ENCODE data around the gene NUDT15.
"Not testable (repeated sequence)": the region's sequence is repeated elsewhere in the genome, so short reads cannot be mapped to it uniquely, and the experiment has no call there.

NUDT15 gene

GRCh38 chr13:48043789-48044503, 6.4 kb downstream of the NUDT15 start:
- no peak for DNase-seq

GRCh38 chr13:48050550-48050949, 13.0 kb downstream of the NUDT15 start:
- DNase-seq: no peak

- DNase-seq: no peak
Measured at GRCh38 chr13:48054601-48055000, 17.1 kb downstream of the NUDT15 start.

GRCh38 chr13:48055712-48056111, 18.2 kb downstream of the NUDT15 start:
- DNase-seq: no peak

GRCh38 chr13:48058536-48058935, 21.0 kb downstream of the NUDT15 start:
- DNase-seq: not testable (repeated sequence)

GRCh38 chr13:48059951-48060350, 22.4 kb downstream of the NUDT15 start:
- DNase-seq: not testable (repeated sequence)

- DNase-seq: no peak
Measured at GRCh38 chr13:48066310-48066989, 28.9 kb downstream of the NUDT15 start.

- DNase-seq: no peak
Measured at GRCh38 chr13:48068036-48068435, 30.5 kb downstream of the NUDT15 start.

- DNase-seq: no peak
Measured at GRCh38 chr13:48068952-48069351, 31.4 kb downstream of the NUDT15 start.

GRCh38 chr13:48069573-48069972, 32.0 kb downstream of the NUDT15 start:
- no peak for DNase-seq

- no peak for DNase-seq
Measured at GRCh38 chr13:48070942-48071341, 33.4 kb downstream of the NUDT15 start.

GRCh38 chr13:48072304-48072703, 34.8 kb downstream of the NUDT15 start:
- DNase-seq: no peak

- DNase-seq: no peak
Measured at GRCh38 chr13:48072787-48073186, 35.3 kb downstream of the NUDT15 start.

- no peak for DNase-seq
Measured at GRCh38 chr13:48074006-48074405, 36.5 kb downstream of the NUDT15 start.

- no peak for DNase-seq
Measured at GRCh38 chr13:48078251-48078656, 40.7 kb downstream of the NUDT15 start.

- DNase-seq: no peak
Measured at GRCh38 chr13:48081739-48082138, 44.2 kb downstream of the NUDT15 start.

- DNase-seq: no peak
Measured at GRCh38 chr13:48086272-48086671, 48.7 kb downstream of the NUDT15 start.

GRCh38 chr13:48093588-48093987, 56.1 kb downstream of the NUDT15 start:
- DNase-seq: no peak

GRCh38 chr13:48094404-48094780, 56.9 kb downstream of the NUDT15 start:
- DNase-seq: no peak

GRCh38 chr13:48094781-48095502, 57.4 kb downstream of the NUDT15 start, which contains the start of gene MED4:
MED4 (minus strand) TSS chr13:48095104; CDS start chr13:48095078, 26 bp downstream.
- DNase-seq: peak; percentile 89

- no peak for DNase-seq
Measured at GRCh38 chr13:48096670-48097069, 59.1 kb downstream of the NUDT15 start.

Measured in amniotic stem cell (primary cell).